Activated T-helper 17 cell treated with anti-CD3 and anti-CD28 coated beads, Interleukin-2, amount 50 U/mL, for 72 hours (primary cell): ENCODE measurements around the gene FAT2. TPM values are rescaled to one million over a fixed set of nuclear protein-coding genes. Genes with fewer than 3 reads are reported as not detected.
A peak's percentile ranks its signal among the peaks of the same experiment; 100 is the strongest.
"Not testable (repeated sequence)": the region's sequence is repeated elsewhere in the genome, so short reads cannot be mapped to it uniquely, and the experiment has no call there.

Experiments used
- ATAC-seq: fragments of 150-1000 bp; cut with Tn5 transposase; replicated peaks from 2 replicates; pipeline ENCODE4 v1.10.0; 2021; ENCODE audit warnings: mild to moderate bottlenecking, moderate library complexity
- H3K27ac Mint-ChIP-seq: one replicate; pipeline ENCODE4 v1.8.0; 2022; ENCODE audit warnings: mixed read lengths
- H3K27me3 Mint-ChIP-seq: one replicate; pipeline ENCODE4 v1.8.0; 2022; ENCODE audit warnings: mixed read lengths
- H3K36me3 Mint-ChIP-seq: one replicate; pipeline ENCODE4 v1.8.0; 2022; ENCODE audit warnings: low read depth, mild to moderate bottlenecking, mixed read lengths
- H3K4me1 Mint-ChIP-seq: one replicate; pipeline ENCODE4 v1.8.0; 2022; ENCODE audit warnings: mixed read lengths
- H3K4me3 Mint-ChIP-seq: one replicate; pipeline ENCODE4 v1.8.0; 2022; ENCODE audit warnings: mild to moderate bottlenecking, mixed read lengths
- H3K9me3 Mint-ChIP-seq: one replicate; pipeline ENCODE4 v1.8.0; 2022; ENCODE audit warnings: mixed read lengths
- total RNA-seq, 2 donors: library from RNA; stranded (reverse); gene quantifications; one replicate each; pipeline ENCODE4 v1.2.3, GENCODE V29; 2022

Gene FAT2
- total RNA-seq, 2 donors from 2014 or later, result not detected

DNA sequence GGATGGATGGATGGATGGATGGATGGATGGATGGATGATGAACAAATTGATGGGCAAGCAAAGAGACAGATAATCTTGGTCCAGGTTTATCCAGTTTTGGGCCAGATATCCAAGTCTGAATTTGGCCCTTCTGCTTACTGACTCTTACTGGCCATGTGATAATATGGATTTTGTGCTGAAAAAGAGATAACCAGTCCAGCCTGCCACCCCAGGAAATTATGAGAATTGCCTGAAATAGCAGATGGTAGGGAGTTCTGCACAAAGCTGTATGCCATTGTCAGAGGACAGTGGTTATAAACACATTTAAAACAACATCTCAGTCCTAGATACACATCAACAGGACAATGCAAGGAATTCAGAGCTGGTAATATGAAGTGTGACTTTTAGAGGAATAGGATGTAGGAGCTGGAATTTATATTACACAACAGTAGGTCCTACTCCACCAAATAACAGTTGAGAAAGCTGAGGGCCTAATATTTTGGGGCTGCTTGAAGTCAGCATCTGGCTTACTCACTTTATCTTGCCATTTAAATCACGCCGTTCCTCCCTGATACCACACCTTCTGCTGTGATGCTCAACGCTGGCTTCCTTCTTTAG is 9.0 kb upstream of the FAT2 start:
- Mint-ChIP-seq H3K4me1 (no peaks in the 10 kb centered on the region), H3K27me3 (peaks cover 8% of the 10 kb centered on the region), H3K27ac (no peak overlapping the region), H3K4me3 (no peak overlapping the region), H3K36me3 (no peaks in the 10 kb centered on the region), H3K9me3 (no peaks in the 10 kb centered on the region)
- ATAC-seq, result no peak

GRCh38 chr5:151598984-151599383 is 7.9 kb upstream of the FAT2 start:
- peak; percentile 62 for ATAC-seq
- H3K4me1 Mint-ChIP-seq, result no peaks in the 10 kb centered on the region
- H3K4me3 Mint-ChIP-seq, result no peak overlapping the region
- no peaks in the 10 kb centered on the region for H3K36me3 Mint-ChIP-seq
- H3K9me3 Mint-ChIP-seq, result no peaks in the 10 kb centered on the region
- no peak overlapping the region for H3K27ac Mint-ChIP-seq
- no peaks in the 10 kb centered on the region for H3K27me3 Mint-ChIP-seq

GRCh38 chr5:151598549-151598948 is 7.4 kb upstream of the FAT2 start:
- H3K36me3 Mint-ChIP-seq, result no peaks in the 10 kb centered on the region
- peak; percentile 66 for ATAC-seq
- no peak overlapping the region for H3K4me3 Mint-ChIP-seq

GRCh38 chr5:151597749-151598148 is 6.6 kb upstream of the FAT2 start:
- Mint-ChIP-seq H3K4me1 (no peaks in the 10 kb centered on the region), H3K4me3 (no peak overlapping the region), H3K27ac (no peak overlapping the region), H3K9me3 (no peaks in the 10 kb centered on the region), H3K36me3 (no peaks in the 10 kb centered on the region), H3K27me3 (no peaks in the 10 kb centered on the region)
- ATAC-seq, result no peak

More at GRCh38 chr5:151598549-151598948, 7.4 kb upstream of the FAT2 start:
- H3K27ac Mint-ChIP-seq, result no peak overlapping the region
- no peaks in the 10 kb centered on the region for H3K27me3 Mint-ChIP-seq
- H3K4me1 Mint-ChIP-seq, result no peaks in the 10 kb centered on the region
- H3K9me3 Mint-ChIP-seq, result no peaks in the 10 kb centered on the region

- no peak for ATAC-seq
Measured at GRCh38 chr5:151596828-151597539, 5.9 kb upstream of the FAT2 start.

DNA sequence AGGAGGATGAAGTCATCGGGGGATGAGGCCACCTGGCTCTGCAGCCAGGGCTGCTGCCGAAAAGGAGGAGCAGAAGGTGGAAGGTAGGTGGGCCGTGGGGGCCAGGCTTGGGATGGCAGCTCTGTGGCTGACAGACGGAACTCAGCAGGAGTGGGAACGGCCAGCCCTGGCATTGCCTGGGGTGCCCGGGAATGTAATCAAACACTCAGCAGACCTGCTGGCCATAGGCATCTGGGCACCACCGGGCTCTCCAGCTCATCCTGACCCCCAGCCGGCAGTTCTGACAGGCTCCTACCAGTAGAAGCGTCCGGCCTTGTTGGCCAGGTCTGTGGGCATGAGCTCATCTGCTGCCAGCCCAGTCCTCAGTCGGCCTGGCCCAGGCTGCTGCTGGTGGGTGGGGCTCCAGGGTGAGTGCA is 4.3 kb upstream of the FAT2 start:
- no peak for ATAC-seq
- Mint-ChIP-seq H3K27me3 (no peaks in the 10 kb centered on the region), H3K4me3 (no peak overlapping the region), H3K27ac (no peak overlapping the region), H3K4me1 (no peaks in the 10 kb centered on the region), H3K36me3 (no peaks in the 10 kb centered on the region), H3K9me3 (no peaks in the 10 kb centered on the region)

More at GRCh38 chr5:151596828-151597539, 5.9 kb upstream of the FAT2 start:
- no peaks in the 10 kb centered on the region for H3K27me3 Mint-ChIP-seq
- no peaks in the 10 kb centered on the region for H3K9me3 Mint-ChIP-seq
- H3K4me1 Mint-ChIP-seq, result no peaks in the 10 kb centered on the region
- no peak overlapping the region for H3K27ac Mint-ChIP-seq
- H3K36me3 Mint-ChIP-seq, result no peaks in the 10 kb centered on the region
- no peak overlapping the region for H3K4me3 Mint-ChIP-seq

GRCh38 chr5:151592855-151593408 is 1.8 kb upstream of the FAT2 start:
- Mint-ChIP-seq H3K36me3 (no peaks in the 10 kb centered on the region), H3K27me3 (no peaks in the 10 kb centered on the region), H3K4me3 (no peak overlapping the region), H3K27ac (no peak overlapping the region), H3K4me1 (no peaks in the 10 kb centered on the region), H3K9me3 (no peaks in the 10 kb centered on the region)
- ATAC-seq, result no peak

- H3K27me3 Mint-ChIP-seq, result no peaks in the 10 kb centered on the region
- no peaks in the 10 kb centered on the region for H3K9me3 Mint-ChIP-seq
- ATAC-seq, result peak; percentile 76
- no peak overlapping the region for H3K4me3 Mint-ChIP-seq
- no peaks in the 10 kb centered on the region for H3K36me3 Mint-ChIP-seq
- H3K27ac Mint-ChIP-seq, result no peak overlapping the region
- H3K4me1 Mint-ChIP-seq, result no peaks in the 10 kb centered on the region
Measured at GRCh38 chr5:151589878-151590570, 1.1 kb downstream of the FAT2 start.

GRCh38 chr5:151587796-151588555 is 3.2 kb downstream of the FAT2 start:
- no peak overlapping the region for H3K27ac Mint-ChIP-seq
- H3K4me3 Mint-ChIP-seq, result no peak overlapping the region
- no peaks in the 10 kb centered on the region for H3K9me3 Mint-ChIP-seq
- no peaks in the 10 kb centered on the region for H3K36me3 Mint-ChIP-seq
- H3K4me1 Mint-ChIP-seq, result no peaks in the 10 kb centered on the region
- H3K27me3 Mint-ChIP-seq, result peaks cover 4% of the 10 kb centered on the region
- ATAC-seq, result peak; percentile 47

GRCh38 chr5:151585970-151586369 is 5.2 kb downstream of the FAT2 start:
- Mint-ChIP-seq H3K36me3 (no peaks in the 10 kb centered on the region), H3K9me3 (no peaks in the 10 kb centered on the region), H3K27ac (no peak overlapping the region), H3K27me3 (peaks cover 5% of the 10 kb centered on the region), H3K4me3 (no peak overlapping the region), H3K4me1 (no peaks in the 10 kb centered on the region)
- ATAC-seq, result no peak

DNA sequence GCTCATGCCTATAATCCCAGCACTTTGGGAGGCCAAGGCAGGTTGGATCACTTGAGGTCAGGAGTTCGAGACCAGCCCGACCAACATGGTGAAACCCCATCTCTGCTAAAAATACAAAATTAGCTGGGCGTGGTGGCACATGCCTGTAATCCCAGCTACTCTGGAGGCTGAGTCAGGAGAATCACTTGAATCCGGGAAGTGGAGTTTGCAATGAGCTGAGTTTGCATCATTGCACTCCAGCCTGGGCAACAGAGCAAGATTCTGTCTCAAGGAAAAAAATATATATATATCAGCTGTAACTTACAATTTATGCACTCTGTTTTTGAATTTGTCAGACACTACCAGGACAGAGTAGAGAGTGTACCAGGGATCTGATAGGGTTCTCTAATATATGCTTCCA is 5.8 kb downstream of the FAT2 start:
- not testable (repeated sequence) for H3K9me3 Mint-ChIP-seq, H3K27ac Mint-ChIP-seq, ATAC-seq, H3K4me3 Mint-ChIP-seq, H3K4me1 Mint-ChIP-seq, H3K27me3 Mint-ChIP-seq, H3K36me3 Mint-ChIP-seq

GRCh38 chr5:151584057-151584937 is 6.8 kb downstream of the FAT2 start:
- Mint-ChIP-seq H3K27ac (no peak overlapping the region), H3K36me3 (no peaks in the 10 kb centered on the region), H3K4me3 (no peak overlapping the region), H3K9me3 (no peaks in the 10 kb centered on the region), H3K4me1 (no peaks in the 10 kb centered on the region), H3K27me3 (peaks cover 5% of the 10 kb centered on the region)
- ATAC-seq, result no peak

- H3K9me3 Mint-ChIP-seq, result no peaks in the 10 kb centered on the region
- no peak overlapping the region for H3K4me3 Mint-ChIP-seq
Measured at GRCh38 chr5:151581812-151582583, 9.1 kb downstream of the FAT2 start.

More at GRCh38 chr5:151581812-151582583, 9.1 kb downstream of the FAT2 start:
- Mint-ChIP-seq H3K27ac (no peak overlapping the region), H3K4me1 (no peaks in the 10 kb centered on the region), H3K27me3 (peaks cover 5% of the 10 kb centered on the region), H3K36me3 (no peaks in the 10 kb centered on the region)
- no peak for ATAC-seq
